SK-N-SH treated with all-trans-retinoic acid at 6 μM for 48 hours (cell line): ENCODE results near the gene RNF224.

ENCODE experiments used
- CSDC2 ChIP-seq: fragments of 250-450 bp; sonication (Bioruptor Pico); IDR thresholded peaks from 2 replicates; pipeline ENCODE4 v1.5.0; 2020; ENCODE audit warnings: mild to moderate bottlenecking, moderate library complexity
- OSR1 ChIP-seq: fragments of 250-450 bp; sonication (Bioruptor Pico); IDR thresholded peaks from 2 replicates; pipeline ENCODE4 v1.8.0; 2022; ENCODE audit warnings: moderate library complexity, mild to moderate bottlenecking, inconsistent platforms

DNA sequence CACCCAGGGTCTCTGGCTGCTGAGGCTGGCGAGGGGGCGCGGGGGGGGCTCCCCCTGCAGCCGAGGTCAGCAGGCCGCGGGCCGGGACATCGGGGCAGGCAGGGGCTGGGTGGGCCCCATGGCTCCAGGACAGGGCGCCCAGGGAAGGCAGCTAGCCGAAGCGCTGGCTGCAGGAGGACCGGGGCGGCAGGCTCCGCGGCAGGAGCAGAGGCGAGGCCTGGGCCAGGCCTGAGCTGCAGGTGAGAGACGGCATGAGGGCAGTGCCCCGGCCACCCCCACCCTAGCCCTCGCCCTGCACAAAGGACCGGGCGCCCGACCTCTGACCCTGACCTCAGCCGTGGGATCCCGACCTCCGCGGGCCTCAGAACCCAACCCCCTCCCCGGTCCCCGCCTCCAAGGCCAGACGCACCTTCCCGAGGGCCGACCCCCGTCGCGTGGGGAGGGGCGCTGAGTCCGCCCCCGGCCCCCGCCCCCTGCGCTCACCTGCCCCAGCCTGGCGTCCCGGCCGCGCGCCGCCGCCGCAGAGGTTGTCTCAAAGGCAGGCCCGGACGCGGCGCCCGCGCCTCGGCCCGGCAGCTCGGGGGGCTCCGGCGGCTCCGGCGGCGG is 5.7 kb upstream of the RNF224 start:
- TF ChIP-seq CSDC2 (CRISPR knock-in tag): no peak
- no peak for TF ChIP-seq OSR1
